Mucosa of descending colon (tissue), 3 donors: ENCODE data around the gene ACAP2. TPM values are rescaled to one million over a fixed set of nuclear protein-coding genes. Genes with fewer than 3 reads are reported as not detected.

Experiments
- ATAC-seq: fragments of 200-7000 bp; cut with Tn5 transposase; one replicate; pipeline ENCODE4 v1.9.1; 2020; ENCODE audit warnings: mild to moderate bottlenecking, moderate library complexity
- DNase-seq, 3 donors: peaks; one replicate each; pipeline ENCODE4 v3.0.0-alpha.2; 2020
- H3K36me3 ChIP-seq: fragments of 200-600 bp; one replicate; pipeline ENCODE4 v1.8.0; 2021; ENCODE audit warnings: low read depth, mild to moderate bottlenecking
- H3K4me1 ChIP-seq: fragments of 200-600 bp; one replicate; pipeline ENCODE4 v1.8.0; 2021; ENCODE audit warnings: low read depth, mild to moderate bottlenecking
- H3K4me3 ChIP-seq: fragments of 200-600 bp; one replicate; pipeline ENCODE4 v1.8.0; 2021; ENCODE audit warnings: mild to moderate bottlenecking
- H3K9me3 ChIP-seq: fragments of 200-600 bp; one replicate; pipeline ENCODE4 v1.8.0; 2021; ENCODE audit warnings: mild to moderate bottlenecking
- CTCF ChIP-seq: fragments of 200-600 bp; IDR thresholded peaks from one replicate; pipeline ENCODE4 v1.8.0; 2022; ENCODE audit warnings: antibody characterized with exemption, mild to moderate bottlenecking
- intact Hi-C, 2 donors: fragments of 100-400 bp; cut with DNase I in 1 of 2; cut with micrococcal nuclease in 1 of 2; formaldehyde crosslinking; loops; one replicate each; pipeline versions ENCODE4 v1.11.0 to v1.11.1; 2022; cut with DNase I, micrococcal nuclease
- total RNA-seq, 3 donors: library from RNA; stranded (reverse); fragmentation: NEBNext Ultra II Directional in 2 of 3; extraction: Animal tissue kit (Norgen Biotek cat#: 25700) in 2 of 3; gene quantifications; one replicate each; pipeline versions ENCODE4 v1.2.1 to v1.2.4, GENCODE V29; 2021 to 2023
- donor health status: DM: no; HTN: no; CAD: no; lungs with moderate emphysema.
- donor health status: DM: no; HTN: no; CAD: no.
- donor health status: DM: no; HTN: yes; CAD: no.

The ACAP2 gene
- total RNA-seq, 3 donors from 2014 or later: 55.2 to 69.2 (median 69.2) TPM

- ATAC-seq (no peak), DNase-seq (no peak)
- H3K36me3 ChIP-seq: no peaks in the 10 kb centered on the region
- no peak overlapping the region for H3K4me3 ChIP-seq
- peaks cover 8% of the 10 kb centered on the region for H3K4me1 ChIP-seq
- no peak for TF ChIP-seq CTCF
- intact Hi-C loops: no loop called here
- H3K9me3 ChIP-seq: no peaks in the 10 kb centered on the region
Measured at GRCh38 chr3:195226445-195226844, 216.4 kb downstream of the ACAP2 start.

GRCh38 chr3:195224980-195225580, 217.7 kb downstream of the ACAP2 start:
- no peak for ATAC-seq
- Histone ChIP-seq H3K4me1 (peaks cover 8% of the 10 kb centered on the region), H3K9me3 (no peaks in the 10 kb centered on the region), H3K36me3 (no peaks in the 10 kb centered on the region), H3K4me3 (no peak overlapping the region)
- intact Hi-C loops: no loop called here
- no peak for DNase-seq
- no peak for TF ChIP-seq CTCF

Other genes starting within 250 kb of the ACAP2 start
- 10 to 100 TPM; 10.0 to 10.7 (median 10.2) TPM for gene XXYLT1, start 171.9 kb downstream of the ACAP2 start, total RNA-seq
- 10 to 100 TPM; 42.6 to 60.0 (median 46.2) TPM for gene PPP1R2, start 100.3 kb upstream of the ACAP2 start, total RNA-seq
- gene APOD, start 140.9 kb upstream of the ACAP2 start, total RNA-seq: 10 to 100 TPM in 2 of 3 donors, 1 to 10 TPM in 1; 8.7 to 73.6 (median 10.7) TPM